IMR-90 (cell line): Measurements from ENCODE around the gene GBP3. TPM values are rescaled to one million over a fixed set of nuclear protein-coding genes. Genes with fewer than 3 reads are reported as not detected.

ENCODE experiments used
- ATAC-seq: fragments of 200-7000 bp; cut with Tn5 transposase; 2 replicates; pipeline ENCODE4 v1.9.1; 2020; ENCODE audit warnings: low read depth, mild to moderate bottlenecking, moderate library complexity
- BruUV-seq: library from RNA; stranded (reverse); fragments of 400-500 nt; replicated peaks from 2 replicates; lab custom pipeline; 2021; lab: Mats Ljungman, UMichigan
- CTCF ChIA-PET: fragments of 300-600 bp; formaldehyde crosslinking; extraction: SDS; loops from one replicate; lab custom pipeline; 2021; ENCODE audit warnings: antibody characterized with exemption; lab: Yijun Ruan, JAX
- POLR2A ChIA-PET: fragments of 300-600 bp; sonication (Branson Sonifier 250); formaldehyde crosslinking; loops from one replicate; lab custom pipeline; 2022; ENCODE audit warnings: antibody characterized with exemption; ENCODE audit not compliant: unreplicated experiment; lab: Charles Lee
- DNase-seq: peaks from one replicate; pipeline ENCODE4 v3.0.0; 2013
- H2AFZ ChIP-seq: replicated peaks from 2 replicates; pipeline ENCODE3; 2013; ENCODE audit warnings: low read length, mild to moderate bottlenecking; ENCODE audit not compliant: poor library complexity
- H2AK5ac ChIP-seq: 2 replicates; pipeline ENCODE4 v1.6.1; 2013; ENCODE audit warnings: low read depth, low read length, inconsistent platforms
- H2AK9ac ChIP-seq: replicated peaks from 2 replicates; pipeline ENCODE3; 2013; ENCODE audit warnings: mild to moderate bottlenecking, low read depth, low read length, moderate library complexity; ENCODE audit not compliant: poor library complexity
- H2BK120ac ChIP-seq: 2 replicates; pipeline ENCODE4 v1.6.1; 2013; ENCODE audit warnings: low read depth, low read length, inconsistent platforms
- H2BK15ac ChIP-seq: 3 replicates; pipeline ENCODE4 v1.6.1; 2013; ENCODE audit warnings: low read depth, low read length, inconsistent platforms
- H2BK20ac ChIP-seq: 2 replicates; pipeline ENCODE4 v1.6.1; 2013; ENCODE audit warnings: low read depth, mild to moderate bottlenecking, inconsistent platforms, low read length, moderate library complexity
- H2BK5ac ChIP-seq: 2 replicates; pipeline ENCODE4 v1.6.1; 2013; ENCODE audit warnings: mild to moderate bottlenecking, low read depth, low read length, inconsistent platforms; ENCODE audit not compliant: poor library complexity, severe bottlenecking
- H3K14ac ChIP-seq: replicated peaks from 2 replicates; pipeline ENCODE4 v1.6.1; 2013; ENCODE audit warnings: low read depth, low read length, inconsistent platforms
- H3K18ac ChIP-seq: 2 replicates; pipeline ENCODE4 v1.6.1; 2013; ENCODE audit warnings: low read depth, low read length, control low read depth
- H3K23ac ChIP-seq: 2 replicates; pipeline ENCODE4 v1.6.1; 2013; ENCODE audit warnings: low read depth, low read length, inconsistent platforms
- H3K27ac ChIP-seq: 2 replicates; pipeline ENCODE4 v1.5.1; 2013; ENCODE audit warnings: mild to moderate bottlenecking, control low read depth, low read length; ENCODE audit not compliant: insufficient read depth
- H3K27me3 ChIP-seq: 2 replicates; pipeline ENCODE4 v1.6.1; 2013; ENCODE audit warnings: low read length; ENCODE audit not compliant: control insufficient read depth, insufficient read depth
- H3K36me3 ChIP-seq: 2 replicates; pipeline ENCODE4 v1.6.1; 2013; ENCODE audit warnings: low read length, mixed read lengths; ENCODE audit not compliant: control insufficient read depth, insufficient read depth
- H3K4ac ChIP-seq: 2 replicates; pipeline ENCODE4 v1.6.1; 2013; ENCODE audit warnings: low read depth, low read length, inconsistent platforms
- H3K4me1 ChIP-seq: 2 replicates; pipeline ENCODE4 v1.6.1; 2013; ENCODE audit warnings: low read length, mixed read lengths; ENCODE audit not compliant: control insufficient read depth, insufficient read depth
- H3K4me2 ChIP-seq: 2 replicates; pipeline ENCODE4 v1.6.1; 2013; ENCODE audit warnings: low read depth, mild to moderate bottlenecking, control low read depth, low read length, moderate library complexity
- H3K4me3 ChIP-seq: 2 replicates; pipeline ENCODE4 v1.5.1; 2013; ENCODE audit warnings: low read depth, mild to moderate bottlenecking, control low read depth, low read length, moderate library complexity; ENCODE audit not compliant: insufficient read depth
- H3K56ac ChIP-seq: 2 replicates; pipeline ENCODE4 v1.6.1; 2013; ENCODE audit warnings: low read length, inconsistent platforms; ENCODE audit not compliant: insufficient read depth; ENCODE audit errors: extremely low read depth
- H3K79me1 ChIP-seq, 2 experiments: 2 replicates each; pipeline ENCODE4 v1.6.1; 2013; ENCODE audit warnings: low read length in 2 of 2, inconsistent platforms in 1 of 2, low read depth in 1 of 2
- H3K9ac ChIP-seq: 2 replicates; pipeline ENCODE4 v1.6.1; 2013; ENCODE audit warnings: low read depth, low read length, control low read depth
- H3K9me1 ChIP-seq: 2 replicates; pipeline ENCODE4 v1.6.1; 2013; ENCODE audit warnings: low read length, inconsistent platforms; ENCODE audit not compliant: insufficient read depth
- H3K9me3 ChIP-seq: 2 replicates; pipeline ENCODE4 v1.6.1; 2013; ENCODE audit warnings: low read length; ENCODE audit not compliant: control insufficient read depth, insufficient read depth
- H4K20me1 ChIP-seq: 2 replicates; pipeline ENCODE4 v1.6.1; 2013; ENCODE audit warnings: low read length, inconsistent platforms; ENCODE audit not compliant: insufficient read depth
- H4K5ac ChIP-seq: 2 replicates; pipeline ENCODE4 v1.6.1; 2013; ENCODE audit warnings: mild to moderate bottlenecking, low read depth, low read length, control low read depth
- H4K8ac ChIP-seq, 2 experiments: 2 replicates each; pipeline ENCODE4 v1.6.1; 2013; ENCODE audit warnings: low read depth in 2 of 2, low read length in 2 of 2, control low read depth in 1 of 2, inconsistent platforms in 1 of 2
- H4K91ac ChIP-seq: 2 replicates; pipeline ENCODE4 v1.6.1; 2013; ENCODE audit warnings: low read depth, low read length, inconsistent platforms; ENCODE audit not compliant: insufficient read depth
- BHLHE40 ChIP-seq: fragments of 150-350 bp; IDR thresholded peaks from 2 replicates; pipeline ENCODE4 v1.6.1; 2016; ENCODE audit warnings: mild to moderate bottlenecking, low read depth, low read length
- CEBPB ChIP-seq: IDR thresholded peaks from 2 replicates; pipeline ENCODE4 v1.6.1; 2012; ENCODE audit warnings: low read depth, low read length, improper control_type of control experiment
- CHD1 ChIP-seq: IDR thresholded peaks from 2 replicates; pipeline ENCODE4 v1.6.1; 2012; ENCODE audit warnings: low read depth, low read length, improper control_type of control experiment
- MAFK ChIP-seq: IDR thresholded peaks from 2 replicates; pipeline ENCODE4 v1.6.1; 2012; ENCODE audit warnings: low read depth, low read length, improper control_type of control experiment
- MAZ ChIP-seq: IDR thresholded peaks from 2 replicates; pipeline ENCODE4 v1.6.1; 2012; ENCODE audit warnings: low read depth, mild to moderate bottlenecking, low read length, improper control_type of control experiment, moderate library complexity, borderline replicate concordance
- MXI1 ChIP-seq: IDR thresholded peaks from 2 replicates; pipeline ENCODE4 v1.6.1; 2012; ENCODE audit warnings: low read depth, mild to moderate bottlenecking, low read length, moderate library complexity, borderline replicate concordance
- NFE2L2 ChIP-seq: fragments of 150-350 bp; IDR thresholded peaks from 2 replicates; pipeline ENCODE4 v1.6.1; 2016; ENCODE audit warnings: low read depth, mild to moderate bottlenecking, low read length
- POLR2A ChIP-seq: IDR thresholded peaks from 2 replicates; pipeline ENCODE4 v1.6.1; 2012; ENCODE audit warnings: mild to moderate bottlenecking, low read depth, low read length
- RCOR1 ChIP-seq: IDR thresholded peaks from 2 replicates; pipeline ENCODE4 v1.6.1; 2012; ENCODE audit warnings: mild to moderate bottlenecking, low read length, improper control_type of control experiment; ENCODE audit not compliant: insufficient replicate concordance
- RFX5 ChIP-seq: IDR thresholded peaks from 2 replicates; pipeline ENCODE4 v1.8.0; 2012; ENCODE audit warnings: low read depth, mild to moderate bottlenecking, low read length, moderate library complexity
- SMC3 ChIP-seq: fragments of 150-350 bp; IDR thresholded peaks from 2 replicates; pipeline ENCODE4 v1.6.1; 2016; ENCODE audit warnings: low read depth, mild to moderate bottlenecking, antibody characterized with exemption, low read length, moderate library complexity
- WGBS, 2 experiments: methylation state at CpG; one replicate each; pipeline versions ENCODE4 v1.1.5 to v1.1.7; 2013; ENCODE audit warnings: missing lambda C conversion rate in 2 of 2; ENCODE audit not compliant: insufficient read length in 1 of 2; ENCODE audit errors: extremely low coverage in 2 of 2; 5-methylcytosine and 5-hydroxymethylcytosine counted together
- dilution Hi-C: fragments of 300-500 bp; cut with HindIII; formaldehyde crosslinking; loops from one replicate; pipeline ENCODE4 v1.14.3; 2018; ENCODE audit warnings: low sequenced_read_pairs; ENCODE audit not compliant: unreplicated experiment
- in situ Hi-C: fragments of 300-500 bp; cut with MboI; formaldehyde crosslinking; loops from 3 replicates; pipeline ENCODE4 v1.14.3; 2019; ENCODE audit warnings: low sequenced_read_pairs, inconsistent platforms, mixed read lengths
- intact Hi-C: fragments of 100-400 bp; cut with micrococcal nuclease; formaldehyde crosslinking; loops from 2 replicates; pipeline ENCODE4 v1.10.0; 2022
- polyA plus RNA-seq, 3 experiments: library from polyadenylated mRNA; depleted of rRNA; stranded (reverse); fragments of >200 nt; gene quantifications; 2 replicates each; pipeline ENCODE4 v1.2.3, GENCODE V29; 2012; ENCODE audit warnings: low replicate concordance in 1 of 3
- total RNA-seq: library from RNA; depleted of rRNA; stranded (reverse); fragments of >200 nt; gene quantifications from 2 replicates; pipeline ENCODE4 v1.2.3, GENCODE V29; 2012
- TF ChIP-seq, protein P1 (sequence below): conservative IDR thresholded peaks from 2 replicates; pipeline ENCODE4 v1.5.1; 2012; ENCODE audit warnings: mild to moderate bottlenecking, low read depth, low read length, improper control_type of control experiment
- TF ChIP-seq, protein P2 (sequence below): fragments of 150-350 bp; IDR thresholded peaks from 2 replicates; pipeline ENCODE4 v1.6.1; 2017; ENCODE audit warnings: mild to moderate bottlenecking, antibody characterized with exemption, low read length, low read depth
- TF ChIP-seq, protein P3 (sequence below): fragments of 150-350 bp; IDR thresholded peaks from 2 replicates; pipeline ENCODE4 v1.6.1; 2016; ENCODE audit warnings: low read depth, mild to moderate bottlenecking, low read length, moderate library complexity, borderline replicate concordance

The GBP3 gene
- total and polyA plus RNA-seq, 2 of the 4 experiments (the other 2 are of a cell fraction), result 21.9 to 50.0 TPM

GRCh38 chr1:89060091-89060490, 37.4 kb upstream of the GBP3 start:
- Histone ChIP-seq H3K79me1 (peaks cover 2 to 14% of the 10 kb centered on the region in 2 experiments; a peak in 2 of 4 replicates), H3K9ac (no peak overlapping the region), H3K56ac (no peak overlapping the region), H2AFZ (no peak overlapping the region), H2AK5ac (no peak overlapping the region), H3K4me3 (no peak overlapping the region), H3K18ac (no peak overlapping the region), H2BK120ac (no peak overlapping the region), H4K5ac (no peak overlapping the region), H3K36me3 (peaks cover 31% of the 10 kb centered on the region), H3K27me3 (no peaks in the 10 kb centered on the region), H4K20me1 (no peaks in the 10 kb centered on the region), H3K9me1 (peaks cover 3% of the 10 kb centered on the region; the same call in 1 of the 2 replicates), H2BK15ac (no peak overlapping the region), H3K9me3 (no peaks in the 10 kb centered on the region), H3K4me1 (peaks cover 3% of the 10 kb centered on the region), H4K8ac (no peak overlapping the region), H3K27ac (no peak overlapping the region), H2AK9ac (no peak overlapping the region), H4K91ac (no peak overlapping the region), H3K14ac (no peak overlapping the region), H3K23ac (no peak overlapping the region), H3K4me2 (no peak overlapping the region), H2BK20ac (no peak overlapping the region), H3K4ac (no peak overlapping the region), H2BK5ac (no peak overlapping the region)
- no TSS peak for BruUV-seq
- ChIA-PET CTCF (no interaction called here), POLR2A (no interaction called here)
- dilution Hi-C loops (no loop called here), intact Hi-C loops (no loop called here), in situ Hi-C loops (no loop called here)
- no CpG with 5 or more reads among the region's 5 CpGs for whole genome bisulfite sequencing, 2 experiments
- TF ChIP-seq RCOR1 (no peak), MAFK (no peak), BHLHE40 (no peak), MXI1 (no peak), POLR2A (no peak), NFE2L2 (no peak), RFX5 (no peak), CHD1 (no peak), SMC3 (no peak), MAZ (no peak), CEBPB (no peak)
- TF ChIP-seq, protein P1, sequence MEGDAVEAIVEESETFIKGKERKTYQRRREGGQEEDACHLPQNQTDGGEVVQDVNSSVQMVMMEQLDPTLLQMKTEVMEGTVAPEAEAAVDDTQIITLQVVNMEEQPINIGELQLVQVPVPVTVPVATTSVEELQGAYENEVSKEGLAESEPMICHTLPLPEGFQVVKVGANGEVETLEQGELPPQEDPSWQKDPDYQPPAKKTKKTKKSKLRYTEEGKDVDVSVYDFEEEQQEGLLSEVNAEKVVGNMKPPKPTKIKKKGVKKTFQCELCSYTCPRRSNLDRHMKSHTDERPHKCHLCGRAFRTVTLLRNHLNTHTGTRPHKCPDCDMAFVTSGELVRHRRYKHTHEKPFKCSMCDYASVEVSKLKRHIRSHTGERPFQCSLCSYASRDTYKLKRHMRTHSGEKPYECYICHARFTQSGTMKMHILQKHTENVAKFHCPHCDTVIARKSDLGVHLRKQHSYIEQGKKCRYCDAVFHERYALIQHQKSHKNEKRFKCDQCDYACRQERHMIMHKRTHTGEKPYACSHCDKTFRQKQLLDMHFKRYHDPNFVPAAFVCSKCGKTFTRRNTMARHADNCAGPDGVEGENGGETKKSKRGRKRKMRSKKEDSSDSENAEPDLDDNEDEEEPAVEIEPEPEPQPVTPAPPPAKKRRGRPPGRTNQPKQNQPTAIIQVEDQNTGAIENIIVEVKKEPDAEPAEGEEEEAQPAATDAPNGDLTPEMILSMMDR, result no peak
- TF ChIP-seq, protein P2, sequence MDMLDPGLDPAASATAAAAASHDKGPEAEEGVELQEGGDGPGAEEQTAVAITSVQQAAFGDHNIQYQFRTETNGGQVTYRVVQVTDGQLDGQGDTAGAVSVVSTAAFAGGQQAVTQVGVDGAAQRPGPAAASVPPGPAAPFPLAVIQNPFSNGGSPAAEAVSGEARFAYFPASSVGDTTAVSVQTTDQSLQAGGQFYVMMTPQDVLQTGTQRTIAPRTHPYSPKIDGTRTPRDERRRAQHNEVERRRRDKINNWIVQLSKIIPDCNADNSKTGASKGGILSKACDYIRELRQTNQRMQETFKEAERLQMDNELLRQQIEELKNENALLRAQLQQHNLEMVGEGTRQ, result no peak
- TF ChIP-seq, protein P3, sequence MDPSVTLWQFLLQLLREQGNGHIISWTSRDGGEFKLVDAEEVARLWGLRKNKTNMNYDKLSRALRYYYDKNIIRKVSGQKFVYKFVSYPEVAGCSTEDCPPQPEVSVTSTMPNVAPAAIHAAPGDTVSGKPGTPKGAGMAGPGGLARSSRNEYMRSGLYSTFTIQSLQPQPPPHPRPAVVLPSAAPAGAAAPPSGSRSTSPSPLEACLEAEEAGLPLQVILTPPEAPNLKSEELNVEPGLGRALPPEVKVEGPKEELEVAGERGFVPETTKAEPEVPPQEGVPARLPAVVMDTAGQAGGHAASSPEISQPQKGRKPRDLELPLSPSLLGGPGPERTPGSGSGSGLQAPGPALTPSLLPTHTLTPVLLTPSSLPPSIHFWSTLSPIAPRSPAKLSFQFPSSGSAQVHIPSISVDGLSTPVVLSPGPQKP, result no peak
- ATAC-seq, result no peak
- DNase-seq, result no peak
